ENCODE measurements around the gene DUSP5. TPM values are rescaled to one million over a fixed set of nuclear protein-coding genes. Genes with fewer than 3 reads are reported as not detected.
A peak's percentile ranks its signal among the peaks of the same experiment; 100 is the strongest.

Gene DUSP5
- total and polyA plus RNA-seq, 2 of the 8 experiments (the other 6 are each of a cell fraction or from before 2014, with no cell fraction given) = 13.6 to 30.3 TPM

GRCh38 chr10:110461088-110461487 is 36.6 kb upstream of the DUSP5 start:
- Histone ChIP-seq H2BK120ac (replicated peaks; ENCODE audit: low read depth, low read length) (no peak overlapping the region), H3K4me2 (ENCODE audit: insufficient read depth in 1 of 2, low read depth in 2 of 2, low read length in 2 of 2) (no peak overlapping the region), H3K79me1 (ENCODE audit: low read depth, low read length) (no peaks in the 10 kb centered on the region), H2BK15ac (ENCODE audit: low read length) (peak overlapping the region; percentile 29; the same call in 1 of the 2 replicates), H4K20me1 (replicated peaks in 1 of 2; ENCODE audit: control insufficient read depth in 1 of 2, insufficient read depth in 2 of 2, low read length in 2 of 2) (no peaks in the 10 kb centered on the region), H3K18ac (ENCODE audit: extremely low read depth, low read length) (no peak overlapping the region), H3K9me3 (ENCODE audit: insufficient read depth in 2 of 2, low read depth in 1 of 2, low read length in 1 of 2) (no peaks in the 10 kb centered on the region), H2AFZ (ENCODE audit: low read length) (no peak overlapping the region), H3K27ac (ENCODE audit: low read depth, low read length) (no peak overlapping the region), H3K14ac (ENCODE audit: insufficient read length) (no peak overlapping the region), H3K4me3 (ENCODE audit: extremely low read depth in 1 of 4, insufficient read depth in 2 of 4, low read depth in 3 of 4, low read length in 4 of 4) (no peak overlapping the region), H4K5ac (ENCODE audit: insufficient read length, low read depth, low read length) (no peak overlapping the region), H3K27me3 (replicated peaks in 1 of 4; ENCODE audit: control insufficient read depth in 3 of 4, extremely low read depth in 1 of 4, insufficient read depth in 3 of 4, low read length in 3 of 4) (no peaks in the 10 kb centered on the region), H3K23me2 (ENCODE audit: low read depth, low read length) (no peaks in the 10 kb centered on the region), H4K91ac (replicated peaks; ENCODE audit: insufficient read length, low read length) (no peak overlapping the region), H4K8ac (ENCODE audit: extremely low read depth, insufficient read depth, low read length) (no peak overlapping the region), H3K4me1 (replicated peaks in 1 of 4; ENCODE audit: control insufficient read depth in 3 of 4, insufficient read depth in 4 of 4, low read length in 3 of 4) (peaks cover 0 to 2% (median 0%) of the 10 kb centered on the region in 4 experiments; a peak in 1 of 7 replicates), H3K36me3 (ENCODE audit: control insufficient read depth in 2 of 4, insufficient read depth in 4 of 4, low read length in 3 of 4) (no peaks in the 10 kb centered on the region), H2BK12ac (ENCODE audit: low read depth, low read length) (no peak overlapping the region), H3K56ac (replicated peaks; ENCODE audit: insufficient read length, low read depth, low read length) (no peak overlapping the region), H3K4ac (replicated peaks; ENCODE audit: insufficient read length, low read depth, low read length) (no peak overlapping the region), H2BK20ac (ENCODE audit: low read length) (no peak overlapping the region), H2AK5ac (ENCODE audit: low read depth, low read length) (no peak overlapping the region), H3K79me2 (ENCODE audit: control insufficient read depth in 1 of 2, insufficient read depth in 2 of 2, low read length in 2 of 2) (no peaks in the 10 kb centered on the region), H3K9ac (replicated peaks in 1 of 4; ENCODE audit: extremely low read depth in 1 of 4, low read depth in 3 of 4, low read length in 3 of 4) (no peak overlapping the region), H3K23ac (ENCODE audit: insufficient read length) (no peak overlapping the region), H2BK5ac (ENCODE audit: low read depth, low read length) (no peak overlapping the region)
- ChIA-PET CTCF (ENCODE audit: partially characterized antibody) (interaction anchor here (0.6 to 2.2 kb wide), 3 partner anchors 17 to 107 kb away, joined by 3 to 5 read pairs (median 4); no protein-coding TSS in a partner anchor), POLR2A (ENCODE audit: partially characterized antibody) (interaction anchor here (1.8 kb wide), 1 partner anchor 38 kb away, joined by 6 read pairs; the partner anchor contains the start of gene DUSP5)
- FAIRE-seq (no peak), DNase-seq (ENCODE audit: low read depth in 1 of 2, low spot score in 2 of 2) (no peak)
- TF ChIP-seq RNF2 (IDR thresholded peaks at IDR 0.05; ENCODE audit: borderline replicate concordance, low read depth, low read length, missing control alignments, poor library complexity, severe bottlenecking) (no peak), ASH2L (IDR thresholded peaks at IDR 0.05; ENCODE audit: low read length) (no peak), NANOG (IDR thresholded peaks at IDR 0.05; ENCODE audit: insufficient read depth, low read depth, low read length, poor library complexity, severe bottlenecking) (no peak), ATF3 (IDR thresholded peaks at IDR 0.05; ENCODE audit: insufficient read depth, low read depth, low read length) (no peak), KDM1A (IDR thresholded peaks at IDR 0.05; ENCODE audit: borderline replicate concordance, low read length) (no peak), POLR2A (IDR thresholded peaks at IDR 0.05; ENCODE audit: control extremely low read depth in 1 of 2, low read depth in 2 of 2, low read length in 2 of 2) (no peak)
- WGBS, 2 experiments (ENCODE audit: extremely low coverage in 1 of 2, insufficient coverage in 1 of 2, insufficient read length in 1 of 2, insufficient replicate concordance in 2 of 2, low coverage in 1 of 2, low lambda C conversion rate in 2 of 2, missing lambda C conversion rate in 1 of 2) = 94% methylated on average over 7 of the region's 7 CpGs; no CpG with 5 or more reads in 1 of the 2 experiments
